HG03460 (cell line): ENCODE measurements around the gene TSEN2.
"Not testable (repeated sequence)": the region's sequence is repeated elsewhere in the genome, so short reads cannot be mapped to it uniquely, and the experiment has no call there.

Experiments
- ATAC-seq: cut with Tn5 transposase; IDR thresholded peaks from one replicate; pipeline ENCODE4 v1.9.1; 2021; ENCODE audit not compliant: unreplicated experiment

Gene TSEN2

GRCh38 chr3:12484198-12484982, at the start of gene TSEN2:
Gene TSEN2 (plus strand): TSS chr3:12484480. CDS start chr3:12489801, 5,321 bp downstream.
- peak; percentile 84 for ATAC-seq

GRCh38 chr3:12436514-12437220, 47.6 kb upstream of the TSEN2 start:
- ATAC-seq, result no peak

- ATAC-seq, result no peak
These were observed 47.1 kb upstream of the TSEN2 start for GRCh38 chr3:12437221-12437605.

GRCh38 chr3:12437861-12438260, 46.4 kb upstream of the TSEN2 start:
- no peak for ATAC-seq

GRCh38 chr3:12438318-12438717, 46.0 kb upstream of the TSEN2 start:
- ATAC-seq, result no peak

- no peak for ATAC-seq
These were observed 44.9 kb upstream of the TSEN2 start for GRCh38 chr3:12439161-12439940.

GRCh38 chr3:12440927-12441714, 43.2 kb upstream of the TSEN2 start:
- ATAC-seq, result no peak

GRCh38 chr3:12442654-12443501, 41.4 kb upstream of the TSEN2 start:
- no peak for ATAC-seq

- ATAC-seq, result no peak
These were observed 40.3 kb upstream of the TSEN2 start for GRCh38 chr3:12443781-12444522.

- no peak for ATAC-seq
These were observed 39.5 kb upstream of the TSEN2 start for GRCh38 chr3:12444582-12445471.

GRCh38 chr3:12445523-12446240, 38.6 kb upstream of the TSEN2 start:
- no peak for ATAC-seq

- ATAC-seq, result no peak
These were observed 38.0 kb upstream of the TSEN2 start for GRCh38 chr3:12446298-12446697.

- ATAC-seq, result no peak
These were observed 37.2 kb upstream of the TSEN2 start for GRCh38 chr3:12447075-12447474.

GRCh38 chr3:12448404-12449202, 35.7 kb upstream of the TSEN2 start:
- not testable (repeated sequence) for ATAC-seq

GRCh38 chr3:12449889-12450682, 34.2 kb upstream of the TSEN2 start:
- ATAC-seq, result no peak

GRCh38 chr3:12451481-12451880, 32.8 kb upstream of the TSEN2 start:
- ATAC-seq, result no peak
